G401.6 (cell line): Measurements from ENCODE around the gene GSTT2.

Experiments
- FAIRE-seq: peaks from 2 replicates; lab custom pipeline; 2012; peaks lifted over from hg19 to GRCh38; lab: Jason Lieb, UNC

The GSTT2 gene

DNA sequence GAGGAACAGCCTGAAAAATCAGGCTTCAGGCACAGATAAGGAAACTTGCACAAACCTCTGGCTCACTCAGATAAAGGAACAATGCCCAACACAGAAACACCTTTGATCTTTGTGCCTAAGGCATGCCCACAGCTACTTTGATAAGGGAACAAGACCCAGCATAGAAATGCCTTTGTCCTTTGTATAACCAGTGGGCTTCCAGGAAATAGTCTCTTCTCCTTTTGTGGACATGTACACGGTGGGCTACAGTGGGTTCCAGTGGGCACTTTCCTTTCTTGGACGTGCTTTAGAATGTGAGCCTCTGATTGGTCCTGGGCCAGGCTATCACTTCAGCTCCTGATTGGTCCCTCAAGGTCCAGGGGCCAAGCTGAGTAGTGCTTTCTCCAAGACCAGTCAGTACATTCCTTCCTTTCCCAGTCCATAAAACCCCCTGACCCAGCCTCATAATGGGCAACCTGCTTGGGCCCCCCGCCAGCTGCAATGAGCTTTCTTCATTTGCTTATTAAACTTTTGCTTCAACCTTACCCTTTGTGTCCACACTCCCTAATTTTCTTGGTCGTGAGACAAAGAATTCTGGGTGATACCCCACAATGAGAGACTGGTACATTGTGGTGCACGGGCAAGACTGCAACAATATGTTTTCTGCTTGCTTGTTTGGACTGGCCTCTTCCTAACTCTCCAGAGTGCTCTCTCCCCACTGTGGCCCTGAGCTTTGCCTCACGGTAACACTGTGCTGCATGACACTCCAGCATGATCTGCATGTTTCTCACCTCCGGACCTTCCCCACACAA is 29.5 kb downstream of the GSTT2 start:
- FAIRE-seq: no peak

- FAIRE-seq: no peak
Measured at GRCh38 chr22:24010018-24010391, 30.1 kb downstream of the GSTT2 start.

GRCh38 chr22:24011735-24012068 is 31.8 kb downstream of the GSTT2 start:
- FAIRE-seq: no peak

GRCh38 chr22:24016156-24016555 is 36.2 kb downstream of the GSTT2 start:
- FAIRE-seq: no peak

GRCh38 chr22:24021304-24021703 is 41.4 kb downstream of the GSTT2 start:
- no peak for FAIRE-seq

DNA sequence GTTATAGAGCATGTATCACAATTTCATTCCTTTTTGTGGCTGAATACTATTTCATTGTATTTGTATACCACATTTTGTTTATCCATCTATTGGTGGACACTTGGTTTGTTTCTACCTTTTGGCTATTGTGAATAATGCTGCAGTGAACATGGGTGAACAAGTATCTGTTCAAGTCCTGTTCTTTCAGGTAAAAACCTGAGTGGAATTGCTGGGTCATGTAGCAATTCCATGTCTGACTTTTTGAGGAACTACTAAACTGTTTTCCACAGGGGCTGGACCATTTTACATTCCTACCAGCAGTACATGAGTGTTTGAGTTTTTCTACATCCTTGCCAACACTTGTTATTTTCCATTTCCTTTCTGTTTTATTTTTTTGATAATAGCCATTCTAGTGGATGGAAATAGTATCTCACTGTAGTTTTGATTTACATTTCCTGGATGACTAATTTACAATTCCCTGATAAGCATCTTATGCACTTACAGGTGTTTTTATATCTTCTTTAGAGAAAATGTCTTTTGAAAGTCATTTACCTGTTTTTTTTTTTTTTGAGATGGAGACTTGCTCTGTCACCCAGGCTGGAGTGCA is 43.4 kb downstream of the GSTT2 start:
- no peak for FAIRE-seq

DNA sequence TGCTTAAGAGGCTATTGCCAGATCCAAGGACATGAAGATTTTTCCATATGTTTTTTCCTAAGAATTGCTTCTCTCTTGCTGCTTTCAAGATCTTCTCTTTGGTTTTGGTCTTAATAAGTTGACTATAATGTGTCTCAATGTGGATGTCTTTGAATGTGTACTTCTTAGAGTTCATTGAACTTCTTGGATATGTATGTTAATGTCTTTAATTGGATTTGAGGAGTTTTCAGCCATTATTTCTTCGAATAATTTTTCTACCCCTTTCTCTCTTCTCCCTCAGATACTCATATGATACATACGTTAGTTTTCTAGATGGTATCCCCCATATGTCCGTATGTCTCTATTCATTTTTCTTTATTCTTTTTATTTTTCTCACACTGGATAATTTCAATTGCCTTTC is 44.4 kb downstream of the GSTT2 start:
- FAIRE-seq: no peak

DNA sequence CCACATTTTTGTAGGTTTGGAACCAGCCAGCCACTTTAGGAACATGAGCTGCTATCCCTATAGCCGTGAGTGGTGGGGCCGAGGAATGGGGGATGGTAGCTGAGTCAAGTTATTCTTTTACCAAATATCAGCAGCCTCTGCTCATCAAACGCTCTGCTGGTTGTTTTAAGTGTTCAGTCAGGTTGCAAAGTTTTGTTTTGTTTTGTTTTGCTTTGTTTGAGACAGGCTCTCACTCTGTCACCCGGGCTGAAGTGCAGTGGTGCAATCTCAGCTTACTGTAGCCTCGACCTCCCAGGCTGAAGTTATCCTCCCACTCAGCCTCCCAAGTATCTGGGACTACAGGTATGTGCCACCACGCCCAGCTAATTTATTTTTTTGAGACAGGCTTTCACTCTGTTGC is 45.5 kb downstream of the GSTT2 start:
- FAIRE-seq: no peak

- FAIRE-seq: no peak
Measured at GRCh38 chr22:24026056-24026455, 46.1 kb downstream of the GSTT2 start.

DNA sequence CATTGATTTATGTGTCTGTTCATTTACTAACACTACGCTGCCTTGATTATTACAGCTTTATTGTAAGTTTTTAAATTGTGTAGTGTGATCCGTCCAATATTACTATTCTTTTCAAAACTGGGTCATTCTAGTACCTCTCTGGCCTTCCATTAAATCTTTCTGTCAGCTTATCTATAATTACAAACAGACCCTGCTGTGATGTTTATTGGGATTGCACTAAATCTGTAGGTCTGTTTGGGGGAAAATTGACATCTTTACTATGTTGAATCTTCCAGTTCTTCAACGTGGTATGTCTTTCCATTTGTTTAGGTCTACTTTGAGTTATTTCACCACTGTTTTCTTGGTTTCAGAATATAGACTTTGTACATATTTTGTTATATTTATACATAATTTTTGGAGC is 46.8 kb downstream of the GSTT2 start:
- FAIRE-seq: no peak

DNA sequence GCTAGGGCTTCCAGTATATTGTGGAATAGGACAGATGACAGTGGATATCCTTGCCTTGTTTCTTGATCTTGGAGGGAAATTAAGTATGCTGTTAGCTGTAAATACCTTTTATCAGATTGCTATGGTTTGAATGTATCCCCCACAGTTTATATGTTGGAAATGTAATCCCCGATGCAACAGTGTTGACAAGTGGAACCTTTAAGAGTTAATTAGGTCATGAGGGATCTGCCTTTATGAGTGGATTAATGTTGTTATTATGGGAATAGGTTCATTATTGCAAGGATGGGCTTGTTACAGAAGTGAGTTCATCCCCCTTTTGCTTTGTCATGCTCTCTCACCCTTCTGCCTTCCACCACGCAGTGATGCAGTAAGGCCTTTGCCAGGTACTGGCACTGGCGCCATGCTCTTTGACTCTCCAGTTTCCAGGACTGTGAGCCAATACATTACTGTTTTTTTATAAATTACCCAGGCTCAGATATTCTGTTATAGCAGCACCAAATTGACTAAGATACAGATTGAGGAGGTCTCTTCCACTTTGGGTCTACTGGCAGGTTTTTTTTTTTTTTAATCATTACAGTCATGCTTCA is 47.5 kb downstream of the GSTT2 start:
- no peak for FAIRE-seq

GRCh38 chr22:24027991-24028390 is 48.1 kb downstream of the GSTT2 start:
- FAIRE-seq: no peak

DNA sequence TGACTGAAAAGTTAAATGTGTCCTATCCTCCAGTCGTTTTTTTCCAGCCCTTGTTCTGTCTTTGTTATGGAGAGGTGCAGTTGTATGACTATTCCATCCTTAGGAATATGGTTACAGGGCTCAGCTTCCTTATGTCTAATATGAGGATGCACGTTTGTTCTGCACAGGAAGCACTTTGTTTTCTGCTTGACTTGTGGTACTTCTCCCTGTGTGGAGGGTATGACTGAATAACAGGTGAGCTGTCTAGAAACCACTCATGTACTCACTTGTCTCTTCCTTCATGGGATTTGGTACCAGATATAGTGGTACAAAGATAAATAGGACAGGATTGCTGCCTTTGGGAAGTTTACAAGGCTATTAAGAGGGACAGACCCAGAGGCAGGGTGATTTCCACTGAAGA is 48.6 kb downstream of the GSTT2 start:
- FAIRE-seq: no peak

GRCh38 chr22:24029304-24029703 is 49.4 kb downstream of the GSTT2 start:
- no peak for FAIRE-seq

DNA sequence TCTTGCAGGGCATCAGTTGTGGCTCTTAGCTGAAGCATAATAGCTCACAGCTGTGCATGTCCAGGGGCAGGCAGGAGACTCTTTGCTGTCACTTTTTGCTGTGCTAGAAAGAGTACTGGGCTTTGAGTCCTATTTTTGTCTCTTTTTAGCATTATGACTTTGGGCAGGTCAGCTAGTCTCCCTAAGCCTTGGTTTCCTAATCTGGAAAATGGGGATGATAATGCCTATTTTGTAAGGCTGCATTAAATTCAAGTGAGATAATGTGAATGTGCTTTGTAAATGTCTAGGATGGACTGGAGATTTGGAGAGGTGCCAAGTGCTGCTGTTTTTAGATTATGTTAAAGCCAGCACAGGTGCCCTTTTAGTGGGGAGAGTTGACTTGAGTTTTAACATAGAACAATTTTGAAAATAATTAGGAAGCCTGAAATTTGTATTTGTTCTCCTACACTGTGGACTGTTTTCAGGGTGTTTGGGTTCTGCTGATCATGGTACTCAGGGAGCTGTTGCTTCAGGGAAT is 50.3 kb downstream of the GSTT2 start:
- no peak for FAIRE-seq
